Esophagus muscularis mucosa (tissue), 4 donors: Measurements from ENCODE around the gene WDHD1.

ENCODE experiments used
- CTCF ChIP-seq, 3 experiments: fragments of 200-600 bp in 2 of 3; fragments of 450-650 bp in 1 of 3; sonication (generic) in 2 of 3; IDR thresholded peaks; one replicate each; pipeline ENCODE4 v1.5.1; 2017 to 2019; ENCODE audit warnings: antibody characterized with exemption in 3 of 3, mild to moderate bottlenecking in 2 of 3, moderate library complexity in 1 of 3
- EP300 ChIP-seq: sonication (generic); formaldehyde crosslinking; IDR thresholded peaks from one replicate; pipeline ENCODE4 v1.6.1; 2017; ENCODE audit warnings: antibody characterized with exemption
- POLR2A ChIP-seq: fragments of 450-650 bp; IDR thresholded peaks from one replicate; pipeline ENCODE4 v1.6.1; 2017; ENCODE audit warnings: antibody characterized with exemption, moderate library complexity, mild to moderate bottlenecking, low read depth

GRCh38 chr14:55071870-55072640, 45.2 kb upstream of the WDHD1 start:
- no peak for TF ChIP-seq CTCF (IDR thresholded peaks at IDR 0.05)
- TF ChIP-seq POLR2A: no peak
- TF ChIP-seq EP300: no peak
